Measurements from ENCODE around the gene HMGCS2.

Gene HMGCS2

GRCh38 chr1:119768778-119769177 is at the start of gene HMGCS2:
HMGCS2 (minus strand) TSS chr1:119768905; CDS start chr1:119768844, 61 bp downstream.
- no peak for DNase-seq

GRCh38 chr1:119818181-119818580 is 49.5 kb upstream of the HMGCS2 start:
- no peak for DNase-seq

GRCh38 chr1:119816407-119816806 is 47.7 kb upstream of the HMGCS2 start:
- no peak for DNase-seq

GRCh38 chr1:119815928-119816327 is 47.2 kb upstream of the HMGCS2 start:
- DNase-seq: no peak

GRCh38 chr1:119815361-119815760 is 46.7 kb upstream of the HMGCS2 start:
- no peak for DNase-seq

- DNase-seq: no peak
Measured at GRCh38 chr1:119814288-119814687, 45.6 kb upstream of the HMGCS2 start.

GRCh38 chr1:119811985-119812557 is 43.4 kb upstream of the HMGCS2 start:
- no peak for DNase-seq

- no peak for DNase-seq
Measured at GRCh38 chr1:119811387-119811786, 42.7 kb upstream of the HMGCS2 start, which contains the start of gene REG4. REG4 (minus strand) TSS chr1:119811460; CDS start chr1:119808769, 2,691 bp downstream.

- DNase-seq: peak; percentile 52 to 64
Measured at GRCh38 chr1:119808972-119809550, 40.4 kb upstream of the HMGCS2 start.

- DNase-seq: no peak
Measured at GRCh38 chr1:119808491-119808890, 39.8 kb upstream of the HMGCS2 start.

GRCh38 chr1:119806489-119806888 is 37.8 kb upstream of the HMGCS2 start:
- DNase-seq: no peak

GRCh38 chr1:119805746-119806145 is 37.0 kb upstream of the HMGCS2 start:
- DNase-seq: no peak

- DNase-seq: no peak
Measured at GRCh38 chr1:119805247-119805646, 36.5 kb upstream of the HMGCS2 start.

GRCh38 chr1:119799599-119800177 is 31.0 kb upstream of the HMGCS2 start:
- no peak for DNase-seq

- DNase-seq: no peak
Measured at GRCh38 chr1:119799003-119799402, 30.3 kb upstream of the HMGCS2 start.

GRCh38 chr1:119797606-119798005 is 28.9 kb upstream of the HMGCS2 start:
- no peak for DNase-seq

- DNase-seq: no peak
Measured at GRCh38 chr1:119797162-119797561, 28.5 kb upstream of the HMGCS2 start.

- no peak for DNase-seq
Measured at GRCh38 chr1:119795261-119796200, 26.8 kb upstream of the HMGCS2 start.

- DNase-seq: no peak
Measured at GRCh38 chr1:119794876-119795240, 26.2 kb upstream of the HMGCS2 start.

- no peak for DNase-seq
Measured at GRCh38 chr1:119794230-119794875, 25.6 kb upstream of the HMGCS2 start.

GRCh38 chr1:119791377-119791776 is 22.7 kb upstream of the HMGCS2 start:
- DNase-seq: no peak

GRCh38 chr1:119790451-119791198 is 21.9 kb upstream of the HMGCS2 start:
- no peak for DNase-seq
